HG03045 (cell line): ENCODE measurements around the gene ERF.

Experiments used
- ATAC-seq: cut with Tn5 transposase; IDR thresholded peaks from one replicate; pipeline ENCODE4 v1.9.1; 2021; ENCODE audit warnings: mild to moderate bottlenecking, moderate library complexity; ENCODE audit not compliant: unreplicated experiment

The ERF gene

GRCh38 chr19:42287017-42287826, 32.3 kb upstream of the ERF start:
- ATAC-seq = no peak

GRCh38 chr19:42286349-42287016, 31.6 kb upstream of the ERF start:
- ATAC-seq = no peak

- no peak for ATAC-seq
These were observed 31.0 kb upstream of the ERF start for GRCh38 chr19:42285988-42286348.

- no peak for ATAC-seq
These were observed 30.6 kb upstream of the ERF start for GRCh38 chr19:42285541-42285941.

- ATAC-seq = no peak
These were observed 29.8 kb upstream of the ERF start for GRCh38 chr19:42284591-42285341.

GRCh38 chr19:42284066-42284501, 29.2 kb upstream of the ERF start:
- peak; percentile 40 for ATAC-seq

GRCh38 chr19:42283188-42284065, 28.5 kb upstream of the ERF start:
- ATAC-seq = peak; percentile 46

- no peak for ATAC-seq
These were observed 27.9 kb upstream of the ERF start for GRCh38 chr19:42282819-42283187.

- ATAC-seq = no peak
These were observed 27.2 kb upstream of the ERF start for GRCh38 chr19:42281827-42282762.

GRCh38 chr19:42281146-42281826, 26.4 kb upstream of the ERF start:
- no peak for ATAC-seq

GRCh38 chr19:42280815-42281145, 25.9 kb upstream of the ERF start:
- ATAC-seq = no peak

GRCh38 chr19:42279902-42280814, 25.2 kb upstream of the ERF start:
- ATAC-seq = no peak

- no peak for ATAC-seq
These were observed 24.4 kb upstream of the ERF start for GRCh38 chr19:42279155-42279901.

- no peak for ATAC-seq
These were observed 23.7 kb upstream of the ERF start for GRCh38 chr19:42278452-42279154.

GRCh38 chr19:42277821-42278451, 23.0 kb upstream of the ERF start:
- no peak for ATAC-seq

- no peak for ATAC-seq
These were observed 21.9 kb upstream of the ERF start for GRCh38 chr19:42276821-42277220.
